Gastrocnemius medialis (tissue), 4 donors: ENCODE data around the gene ASB16.

Source experiments
- POLR2A ChIP-seq, 2 donors: fragments of 450-650 bp; IDR thresholded peaks; one replicate each; pipeline ENCODE4 v1.6.1; 2017; ENCODE audit warnings: antibody characterized with exemption in 2 of 2, mild to moderate bottlenecking in 2 of 2, moderate library complexity in 2 of 2
- TF ChIP-seq, protein P1 (sequence below), 5 experiments: fragments of 450-650 bp in 3 of 5; fragments of 200-600 bp in 2 of 5; sonication (generic) in 2 of 5; IDR thresholded peaks in 4 of 5; conservative IDR thresholded peaks in 1 of 5; 1 replicate in 4 of 5; 2 replicates in 1 of 5; pipeline ENCODE4 v1.5.1; 2016 to 2019; ENCODE audit warnings: antibody characterized with exemption in 5 of 5, mild to moderate bottlenecking in 3 of 5, moderate library complexity in 3 of 5

DNA sequence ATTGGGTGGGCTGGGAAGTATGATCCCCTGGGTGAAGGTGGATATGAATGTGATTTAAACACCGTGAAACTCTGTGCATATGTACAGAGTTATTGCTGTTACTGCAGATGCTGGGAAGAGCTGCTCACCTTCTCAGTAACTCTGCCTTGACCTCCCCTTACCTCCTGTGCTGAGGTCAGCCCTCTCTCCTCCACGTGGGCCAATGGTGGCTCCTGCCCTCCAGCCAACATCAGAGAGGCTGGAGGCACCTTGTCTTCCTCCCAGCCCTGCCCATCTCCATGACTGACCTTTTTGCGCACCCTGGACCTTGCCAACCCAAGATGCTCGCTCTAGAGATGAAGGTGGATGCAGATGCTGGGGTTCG lies 387 bp upstream of the ASB16 start:
- TF ChIP-seq, protein P1, sequence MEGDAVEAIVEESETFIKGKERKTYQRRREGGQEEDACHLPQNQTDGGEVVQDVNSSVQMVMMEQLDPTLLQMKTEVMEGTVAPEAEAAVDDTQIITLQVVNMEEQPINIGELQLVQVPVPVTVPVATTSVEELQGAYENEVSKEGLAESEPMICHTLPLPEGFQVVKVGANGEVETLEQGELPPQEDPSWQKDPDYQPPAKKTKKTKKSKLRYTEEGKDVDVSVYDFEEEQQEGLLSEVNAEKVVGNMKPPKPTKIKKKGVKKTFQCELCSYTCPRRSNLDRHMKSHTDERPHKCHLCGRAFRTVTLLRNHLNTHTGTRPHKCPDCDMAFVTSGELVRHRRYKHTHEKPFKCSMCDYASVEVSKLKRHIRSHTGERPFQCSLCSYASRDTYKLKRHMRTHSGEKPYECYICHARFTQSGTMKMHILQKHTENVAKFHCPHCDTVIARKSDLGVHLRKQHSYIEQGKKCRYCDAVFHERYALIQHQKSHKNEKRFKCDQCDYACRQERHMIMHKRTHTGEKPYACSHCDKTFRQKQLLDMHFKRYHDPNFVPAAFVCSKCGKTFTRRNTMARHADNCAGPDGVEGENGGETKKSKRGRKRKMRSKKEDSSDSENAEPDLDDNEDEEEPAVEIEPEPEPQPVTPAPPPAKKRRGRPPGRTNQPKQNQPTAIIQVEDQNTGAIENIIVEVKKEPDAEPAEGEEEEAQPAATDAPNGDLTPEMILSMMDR (IDR thresholded peaks at IDR 0.05 in 4 of 5, conservative IDR thresholded peaks at IDR 0.05 in 1 of 5) = no peak
- no peak for TF ChIP-seq POLR2A (IDR thresholded peaks at IDR 0.05)
